GM18951 (cell line): ENCODE results near the gene GRAMD2A.
A peak's percentile ranks its signal among the peaks of the same experiment; 100 is the strongest.

Source experiments
- POLR2A ChIP-seq: IDR thresholded peaks from 4 replicates; pipeline ENCODE4 v1.6.1; 2011; ENCODE audit warnings: mild to moderate bottlenecking; ENCODE audit not compliant: insufficient read length, insufficient read depth; ENCODE audit errors: extremely low read depth
- in situ Hi-C: fragments of 300-500 bp; cut with MboI; formaldehyde crosslinking; loops from one replicate; pipeline ENCODE4 v1.12.0; 2022; ENCODE audit warnings: low sequenced_read_pairs, mixed read lengths, inconsistent platforms; ENCODE audit not compliant: unreplicated experiment

Gene GRAMD2A

GRCh38 chr15:72229947-72230196, 32.3 kb upstream of the GRAMD2A start:
- in situ Hi-C loops: no loop called here
- TF ChIP-seq POLR2A: no peak

GRCh38 chr15:72229076-72229946, 31.7 kb upstream of the GRAMD2A start:
- in situ Hi-C loops: no loop called here
- peak; percentile 45 for TF ChIP-seq POLR2A

- in situ Hi-C loops: no loop called here
- no peak for TF ChIP-seq POLR2A
Observed at GRCh38 chr15:72227720-72228119, 30.1 kb upstream of the GRAMD2A start.

- in situ Hi-C loops: no loop called here
- TF ChIP-seq POLR2A: no peak
Observed at GRCh38 chr15:72227192-72227586, 29.6 kb upstream of the GRAMD2A start.

- no peak for TF ChIP-seq POLR2A
- in situ Hi-C loops: no loop called here
Observed at GRCh38 chr15:72223278-72223677, 25.7 kb upstream of the GRAMD2A start.

GRCh38 chr15:72222393-72222792, 24.8 kb upstream of the GRAMD2A start:
- TF ChIP-seq POLR2A: no peak
- in situ Hi-C loops: no loop called here

GRCh38 chr15:72220687-72221086, 23.1 kb upstream of the GRAMD2A start:
- no peak for TF ChIP-seq POLR2A

GRCh38 chr15:72217216-72217615, 19.6 kb upstream of the GRAMD2A start:
- no peak for TF ChIP-seq POLR2A
- in situ Hi-C loops: no loop called here

More at GRCh38 chr15:72220687-72221086, 23.1 kb upstream of the GRAMD2A start:
- in situ Hi-C loops: no loop called here

- TF ChIP-seq POLR2A: no peak
Observed at GRCh38 chr15:72216079-72216478, 18.5 kb upstream of the GRAMD2A start.

GRCh38 chr15:72207558-72208085, 10.0 kb upstream of the GRAMD2A start:
- TF ChIP-seq POLR2A: peak; percentile 4
- in situ Hi-C loops: no loop called here

More at GRCh38 chr15:72216079-72216478, 18.5 kb upstream of the GRAMD2A start:
- in situ Hi-C loops: no loop called here

- in situ Hi-C loops: no loop called here
- TF ChIP-seq POLR2A: no peak
Observed at GRCh38 chr15:72206677-72207000, 9.1 kb upstream of the GRAMD2A start.

GRCh38 chr15:72205896-72206676, 8.5 kb upstream of the GRAMD2A start:
- no peak for TF ChIP-seq POLR2A
- in situ Hi-C loops: no loop called here

GRCh38 chr15:72205273-72205672, 7.7 kb upstream of the GRAMD2A start:
- in situ Hi-C loops: no loop called here
- TF ChIP-seq POLR2A: no peak

- no peak for TF ChIP-seq POLR2A
- in situ Hi-C loops: no loop called here
Observed at GRCh38 chr15:72203507-72203837, 5.9 kb upstream of the GRAMD2A start.

GRCh38 chr15:72202801-72203506, 5.4 kb upstream of the GRAMD2A start:
- in situ Hi-C loops: no loop called here
- no peak for TF ChIP-seq POLR2A
